SK-N-SH (cell line): Measurements from ENCODE around the gene ADAD2.

Experiments
- CTCF ChIP-seq: fragments of 200-600 bp; sonication (generic); IDR thresholded peaks from 2 replicates; pipeline ENCODE4 v1.6.1; 2017; ENCODE audit warnings: antibody characterized with exemption, mild to moderate bottlenecking, moderate library complexity
- EP300 ChIP-seq, 2 experiments: IDR thresholded peaks; 2 replicates each; pipeline versions ENCODE4 v1.4.0 to v1.6.1; 2012; ENCODE audit warnings: borderline replicate concordance in 1 of 2, low read depth in 1 of 2, low read length in 1 of 2
- EZH2phosphoT487 ChIP-seq: fragments of 200-600 bp; sonication (generic); IDR thresholded peaks from 2 replicates; pipeline ENCODE4 v1.6.1; 2017; ENCODE audit warnings: low read depth, mixed run types, mild to moderate bottlenecking, antibody characterized with exemption, moderate library complexity, borderline replicate concordance
- JUND ChIP-seq: IDR thresholded peaks from 2 replicates; pipeline ENCODE4 v1.4.0; 2012
- RCOR1 ChIP-seq: fragments of 150-350 bp; IDR thresholded peaks from 2 replicates; pipeline ENCODE4 v1.6.1; 2017; ENCODE audit warnings: antibody characterized with exemption, low read length
- SIN3A ChIP-seq: IDR thresholded peaks from 2 replicates; pipeline ENCODE4 v1.6.1; 2012; ENCODE audit warnings: low read depth, mild to moderate bottlenecking, low read length, moderate library complexity, borderline replicate concordance
- TF ChIP-seq, protein P1 (sequence below): IDR thresholded peaks from 2 replicates; pipeline ENCODE4 v1.4.0; 2012; ENCODE audit warnings: low read depth, borderline replicate concordance

DNA sequence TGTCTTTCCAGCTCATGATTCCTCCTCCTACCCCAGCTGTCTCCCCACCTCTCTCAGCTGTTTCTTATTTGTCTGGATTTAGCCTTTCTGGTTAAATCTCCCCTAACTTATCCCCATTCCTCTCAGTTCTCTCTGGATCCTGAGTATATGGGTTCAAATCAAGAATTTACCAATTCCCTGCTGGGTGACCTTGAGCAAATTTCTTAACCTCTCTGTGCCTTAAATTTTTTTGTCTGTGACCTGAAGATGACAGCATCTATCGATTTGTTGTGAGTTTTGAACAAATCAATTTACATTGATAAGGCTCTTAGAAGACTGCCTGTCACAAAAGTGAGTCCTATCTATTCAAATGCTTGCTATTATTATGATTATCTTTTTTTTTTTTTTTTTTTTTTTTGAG lies 50.8 kb downstream of the ADAD2 start:
- TF ChIP-seq CTCF (no peak), RCOR1 (no peak), JUND (no peak), EZH2phosphoT487 (no peak), EP300 (IDR thresholded peaks at IDR 0.05; ENCODE audit: borderline replicate concordance in 1 of 2, low read depth in 1 of 2, low read length in 1 of 2) (no peak), SIN3A (no peak)
- TF ChIP-seq, protein P1, sequence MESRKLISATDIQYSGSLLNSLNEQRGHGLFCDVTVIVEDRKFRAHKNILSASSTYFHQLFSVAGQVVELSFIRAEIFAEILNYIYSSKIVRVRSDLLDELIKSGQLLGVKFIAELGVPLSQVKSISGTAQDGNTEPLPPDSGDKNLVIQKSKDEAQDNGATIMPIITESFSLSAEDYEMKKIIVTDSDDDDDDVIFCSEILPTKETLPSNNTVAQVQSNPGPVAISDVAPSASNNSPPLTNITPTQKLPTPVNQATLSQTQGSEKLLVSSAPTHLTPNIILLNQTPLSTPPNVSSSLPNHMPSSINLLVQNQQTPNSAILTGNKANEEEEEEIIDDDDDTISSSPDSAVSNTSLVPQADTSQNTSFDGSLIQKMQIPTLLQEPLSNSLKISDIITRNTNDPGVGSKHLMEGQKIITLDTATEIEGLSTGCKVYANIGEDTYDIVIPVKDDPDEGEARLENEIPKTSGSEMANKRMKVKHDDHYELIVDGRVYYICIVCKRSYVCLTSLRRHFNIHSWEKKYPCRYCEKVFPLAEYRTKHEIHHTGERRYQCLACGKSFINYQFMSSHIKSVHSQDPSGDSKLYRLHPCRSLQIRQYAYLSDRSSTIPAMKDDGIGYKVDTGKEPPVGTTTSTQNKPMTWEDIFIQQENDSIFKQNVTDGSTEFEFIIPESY, result no peak
